Measurements from ENCODE around the gene PIRT. TPM values are rescaled to one million over a fixed set of nuclear protein-coding genes. Genes with fewer than 3 reads are reported as not detected.

The PIRT gene
- total RNA-seq, 1 experiment from 2014 or later = not detected

- BruUV-seq (replicated peaks) = no TSS peak
- Histone ChIP-seq H4K20me1 (ENCODE audit: insufficient read depth) (no peaks in the 10 kb centered on the region), H3K27me3 (ENCODE audit: insufficient read depth, low read length) (no peaks in the 10 kb centered on the region), H3K4me3 (replicated peaks in 1 of 2; ENCODE audit: low read depth in 1 of 2, low read length in 2 of 2) (no peak overlapping the region), H3K4me2 (ENCODE audit: low read length) (no peak overlapping the region), H2AFZ (ENCODE audit: low read depth, low read length, poor library complexity, severe bottlenecking) (no peak overlapping the region), H3K9me2 (ENCODE audit: insufficient read depth) (no peaks in the 10 kb centered on the region), H3K9ac (ENCODE audit: low read length) (no peak overlapping the region), H3K9me3 (ENCODE audit: control insufficient read depth in 1 of 2, insufficient read depth in 1 of 2, low read depth in 1 of 2, low read length in 2 of 2) (peaks cover 0 to 4% of the 10 kb centered on the region in 2 experiments; a peak in 2 of 4 replicates), H3K79me2 (ENCODE audit: insufficient read depth, low read length) (no peaks in the 10 kb centered on the region), H3K4me1 (ENCODE audit: control insufficient read depth in 1 of 2, insufficient read depth in 2 of 2, low read length in 2 of 2) (no peaks in the 10 kb centered on the region), H3K27ac (ENCODE audit: low read depth, low read length) (no peak overlapping the region), H3K36me3 (ENCODE audit: control insufficient read depth in 1 of 2, insufficient read depth in 2 of 2, low read length in 2 of 2) (no peaks in the 10 kb centered on the region)
- no peak for TF ChIP-seq CBX3 (IDR thresholded peaks at IDR 0.05; ENCODE audit: low read depth)
- no peak for TF ChIP-seq SP1 (IDR thresholded peaks at IDR 0.05; ENCODE audit: low read depth)
- TF ChIP-seq ATF3 (IDR thresholded peaks at IDR 0.05) = no peak
- no peak for TF ChIP-seq ZNF274 (IDR thresholded peaks at IDR 0.05; ENCODE audit: low read depth, low read length)
- TF ChIP-seq CTCF (IDR thresholded peaks at IDR 0.05 in 2 of 3, conservative IDR thresholded peaks at IDR 0.05 in 1 of 3; ENCODE audit: borderline replicate concordance in 1 of 3, insufficient read depth in 1 of 3, low read depth in 2 of 3, low read length in 2 of 3) = no peak
- no peak for TF ChIP-seq CEBPB (IDR thresholded peaks at IDR 0.05; ENCODE audit: low read depth)
- TF ChIP-seq RAD21 (IDR thresholded peaks at IDR 0.05; ENCODE audit: low read depth) = no peak
- no peak for TF ChIP-seq TCF7L2 (IDR thresholded peaks at IDR 0.05; ENCODE audit: borderline replicate concordance, extremely low read depth, insufficient read depth, insufficient read length)
- TF ChIP-seq YY1 (IDR thresholded peaks at IDR 0.05; ENCODE audit: extremely low read depth, insufficient replicate concordance, low read depth, low read length) = no peak
- no peak for DNase-seq (ENCODE audit: low read depth, low spot score)
- CTCF ChIA-PET = no interaction called here
- POLR2A ChIA-PET = no interaction called here
- ATAC-seq = no peak
- intact Hi-C loops (cut with micrococcal nuclease) = no loop called here
- RAD21 ChIA-PET (ENCODE audit: low non-redundant PET in 1 of 2, low total read pairs in 2 of 2, uncharacterized antibody in 2 of 2, unreplicated experiment in 2 of 2) = no interaction called here
Observed at GRCh38 chr17:10776381-10776780, 61.5 kb downstream of the PIRT start.

All from HCT116 (cell line).